ENCODE data around the gene FADS6.

The FADS6 gene, protein sequence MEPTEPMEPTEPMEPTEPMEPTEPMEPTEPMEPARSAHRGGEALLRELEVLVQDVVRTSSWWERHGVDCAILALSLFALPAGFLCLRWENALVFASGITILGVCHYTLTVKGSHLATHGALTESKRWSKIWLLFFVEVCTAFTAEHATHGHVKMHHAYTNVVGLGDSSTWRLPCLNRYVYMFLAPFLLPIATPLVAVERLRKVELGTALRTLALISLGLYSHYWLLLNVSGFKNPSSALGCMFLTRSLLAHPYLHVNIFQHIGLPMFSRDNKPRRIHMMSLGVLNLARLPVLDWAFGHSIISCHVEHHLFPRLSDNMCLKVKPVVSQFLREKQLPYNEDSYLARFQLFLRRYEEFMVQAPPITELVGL

DNA sequence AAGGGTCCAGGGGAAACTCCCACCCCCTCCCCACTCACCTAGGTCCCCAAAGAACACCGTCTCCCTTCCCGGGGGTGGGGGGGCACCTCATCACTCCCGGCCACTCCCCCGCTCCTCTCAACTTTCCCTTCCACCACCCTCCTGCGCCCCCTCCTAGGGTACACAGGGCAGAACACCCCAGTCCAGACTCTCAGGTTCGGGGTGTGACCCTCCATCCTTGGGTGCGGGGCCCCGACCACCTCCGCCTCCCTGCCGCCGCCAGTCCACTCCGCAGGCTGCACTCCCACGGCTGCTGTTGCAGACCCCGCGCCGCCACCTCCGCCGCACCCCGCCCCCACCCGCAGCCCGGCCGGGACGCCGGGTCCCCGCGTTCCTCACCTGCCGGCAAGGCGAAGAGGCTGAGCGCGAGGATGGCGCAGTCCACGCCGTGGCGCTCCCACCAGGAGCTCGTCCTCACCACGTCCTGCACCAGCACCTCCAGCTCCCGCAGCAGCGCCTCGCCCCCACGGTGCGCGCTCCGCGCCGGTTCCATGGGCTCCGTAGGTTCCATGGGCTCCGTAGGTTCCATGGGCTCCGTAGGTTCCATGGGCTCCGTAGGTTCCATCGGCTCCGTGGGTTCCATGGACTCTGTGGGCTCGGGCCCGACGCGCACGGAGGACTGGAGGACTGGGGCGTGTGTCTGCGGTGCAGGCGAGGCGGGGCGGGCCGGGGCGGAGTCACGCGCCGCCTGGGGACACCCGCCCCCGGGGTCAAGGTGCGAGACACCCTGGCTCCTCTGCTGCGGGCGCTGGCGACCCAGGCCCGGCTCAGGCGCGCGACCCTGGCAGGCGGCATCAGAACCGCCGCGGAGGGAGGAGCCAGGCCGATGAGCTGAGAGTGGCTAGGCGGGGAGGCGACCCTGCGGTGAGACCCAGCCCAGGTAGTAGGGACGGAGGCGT, at the start of gene FADS6:
FADS6 (minus strand) TSS at position 660 of the 938 bp plus-strand sequence; CDS start at position 622, 38 bp downstream.
- DNase-seq (ENCODE audit: low spot score) = no peak
- in situ Hi-C loops (cut with MboI; ENCODE audit: low pct_unique_long_range_greater_than_20kb, low sequenced_read_pairs, unreplicated experiment) = no loop called here
- TF ChIP-seq, protein P1, sequence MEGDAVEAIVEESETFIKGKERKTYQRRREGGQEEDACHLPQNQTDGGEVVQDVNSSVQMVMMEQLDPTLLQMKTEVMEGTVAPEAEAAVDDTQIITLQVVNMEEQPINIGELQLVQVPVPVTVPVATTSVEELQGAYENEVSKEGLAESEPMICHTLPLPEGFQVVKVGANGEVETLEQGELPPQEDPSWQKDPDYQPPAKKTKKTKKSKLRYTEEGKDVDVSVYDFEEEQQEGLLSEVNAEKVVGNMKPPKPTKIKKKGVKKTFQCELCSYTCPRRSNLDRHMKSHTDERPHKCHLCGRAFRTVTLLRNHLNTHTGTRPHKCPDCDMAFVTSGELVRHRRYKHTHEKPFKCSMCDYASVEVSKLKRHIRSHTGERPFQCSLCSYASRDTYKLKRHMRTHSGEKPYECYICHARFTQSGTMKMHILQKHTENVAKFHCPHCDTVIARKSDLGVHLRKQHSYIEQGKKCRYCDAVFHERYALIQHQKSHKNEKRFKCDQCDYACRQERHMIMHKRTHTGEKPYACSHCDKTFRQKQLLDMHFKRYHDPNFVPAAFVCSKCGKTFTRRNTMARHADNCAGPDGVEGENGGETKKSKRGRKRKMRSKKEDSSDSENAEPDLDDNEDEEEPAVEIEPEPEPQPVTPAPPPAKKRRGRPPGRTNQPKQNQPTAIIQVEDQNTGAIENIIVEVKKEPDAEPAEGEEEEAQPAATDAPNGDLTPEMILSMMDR (IDR thresholded peaks at IDR 0.05; ENCODE audit: extremely low read depth, insufficient read depth, missing control alignments) = no peak

DNA sequence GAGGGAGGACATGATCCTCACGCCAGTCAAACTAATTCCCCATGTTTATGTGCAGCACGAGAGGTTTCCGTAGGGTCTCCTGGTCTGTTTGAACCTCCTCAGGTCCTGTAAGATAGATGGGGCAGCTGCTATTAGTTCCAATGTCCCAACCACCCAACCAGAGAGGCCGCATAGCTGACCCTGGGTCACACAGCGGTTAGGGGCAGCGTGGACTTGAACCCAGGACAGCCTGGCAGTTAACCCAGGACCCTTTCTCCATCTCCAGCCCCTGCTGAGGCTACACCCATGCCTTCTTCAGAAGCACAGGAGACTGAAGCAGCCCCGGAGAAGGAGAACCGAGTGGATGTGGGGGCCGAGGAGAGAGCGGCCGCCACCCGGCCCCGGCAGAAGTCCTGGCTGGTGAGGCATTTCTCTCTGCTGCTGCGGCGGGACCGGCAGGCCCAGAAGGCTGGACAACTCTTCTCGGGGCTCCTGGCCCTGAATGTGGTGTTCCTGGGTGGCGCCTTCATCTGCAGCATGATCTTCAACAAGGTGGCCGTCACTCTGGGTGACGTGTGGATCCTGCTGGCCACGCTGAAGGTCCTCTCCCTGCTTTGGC, 47.8 kb upstream of the FADS6 start:
- in situ Hi-C loops (cut with MboI; ENCODE audit: low pct_unique_long_range_greater_than_20kb, low sequenced_read_pairs, unreplicated experiment) = no loop called here
- DNase-seq (ENCODE audit: low spot score) = no peak
- TF ChIP-seq, protein P1 (IDR thresholded peaks at IDR 0.05; ENCODE audit: extremely low read depth, insufficient read depth, missing control alignments) = no peak

DNA sequence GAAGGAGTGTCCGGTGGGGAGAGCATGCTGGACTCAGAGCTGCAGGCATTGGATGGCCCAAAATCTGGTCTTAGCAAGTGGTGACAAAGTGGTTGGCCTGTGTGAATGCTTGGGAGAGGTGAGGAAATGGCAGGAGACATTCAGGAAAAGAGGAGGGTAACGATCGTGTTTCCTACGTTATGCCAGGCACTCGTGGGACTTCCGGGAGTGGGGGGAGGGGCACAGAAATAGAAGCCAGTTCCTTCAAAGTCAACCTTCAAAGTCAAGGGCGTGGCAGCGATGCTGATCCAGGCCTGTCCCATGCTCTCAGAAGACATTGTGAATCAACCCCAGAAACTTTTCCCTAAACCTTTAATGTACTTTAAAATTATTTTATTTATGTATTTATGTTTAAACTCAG, 46.1 kb upstream of the FADS6 start:
- TF ChIP-seq, protein P1 (IDR thresholded peaks at IDR 0.05; ENCODE audit: extremely low read depth, insufficient read depth, missing control alignments) = no peak
- no peak for DNase-seq (ENCODE audit: low spot score)
- in situ Hi-C loops (cut with MboI; ENCODE audit: low pct_unique_long_range_greater_than_20kb, low sequenced_read_pairs, unreplicated experiment) = no loop called here

DNA sequence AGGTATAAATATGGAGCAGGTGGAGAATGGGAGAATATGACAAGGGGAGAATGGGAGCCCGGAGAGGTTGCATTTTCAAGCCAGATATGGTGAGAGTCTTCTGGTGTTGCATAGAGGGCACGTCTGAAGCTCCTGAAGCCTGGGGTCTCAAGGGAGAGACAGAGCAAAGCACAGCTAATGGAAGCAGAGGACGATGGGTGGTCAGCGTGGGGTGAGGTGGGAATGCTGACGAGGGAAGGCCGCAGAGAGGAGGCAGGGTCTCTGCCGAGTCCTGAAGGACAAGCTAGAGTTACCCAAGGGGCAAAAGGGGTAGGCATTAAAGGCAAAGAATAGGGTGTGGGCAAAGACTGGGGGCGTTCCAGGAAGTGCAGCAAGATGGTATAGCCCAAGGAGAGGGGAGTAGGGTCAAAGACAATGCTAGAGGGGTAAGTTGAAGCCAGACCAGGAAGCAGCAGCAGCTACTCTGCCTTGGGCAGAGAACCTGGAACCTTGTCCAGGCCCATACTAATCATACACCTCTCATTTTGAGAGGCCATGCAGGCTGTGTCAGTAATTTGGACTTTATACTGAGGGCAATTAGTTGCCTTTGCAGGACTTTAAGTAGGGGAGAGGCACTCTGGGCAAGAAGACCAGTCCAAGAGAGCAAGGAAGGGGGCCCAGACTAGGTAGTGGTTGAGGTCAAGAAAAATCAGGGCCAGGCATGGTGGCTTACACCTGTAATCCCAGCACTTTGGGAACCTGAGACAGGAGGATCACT, 44.9 kb upstream of the FADS6 start:
- in situ Hi-C loops (cut with MboI; ENCODE audit: low pct_unique_long_range_greater_than_20kb, low sequenced_read_pairs, unreplicated experiment) = no loop called here
- TF ChIP-seq, protein P1 (IDR thresholded peaks at IDR 0.05; ENCODE audit: extremely low read depth, insufficient read depth, missing control alignments) = no peak
- DNase-seq (ENCODE audit: low spot score) = no peak

DNA sequence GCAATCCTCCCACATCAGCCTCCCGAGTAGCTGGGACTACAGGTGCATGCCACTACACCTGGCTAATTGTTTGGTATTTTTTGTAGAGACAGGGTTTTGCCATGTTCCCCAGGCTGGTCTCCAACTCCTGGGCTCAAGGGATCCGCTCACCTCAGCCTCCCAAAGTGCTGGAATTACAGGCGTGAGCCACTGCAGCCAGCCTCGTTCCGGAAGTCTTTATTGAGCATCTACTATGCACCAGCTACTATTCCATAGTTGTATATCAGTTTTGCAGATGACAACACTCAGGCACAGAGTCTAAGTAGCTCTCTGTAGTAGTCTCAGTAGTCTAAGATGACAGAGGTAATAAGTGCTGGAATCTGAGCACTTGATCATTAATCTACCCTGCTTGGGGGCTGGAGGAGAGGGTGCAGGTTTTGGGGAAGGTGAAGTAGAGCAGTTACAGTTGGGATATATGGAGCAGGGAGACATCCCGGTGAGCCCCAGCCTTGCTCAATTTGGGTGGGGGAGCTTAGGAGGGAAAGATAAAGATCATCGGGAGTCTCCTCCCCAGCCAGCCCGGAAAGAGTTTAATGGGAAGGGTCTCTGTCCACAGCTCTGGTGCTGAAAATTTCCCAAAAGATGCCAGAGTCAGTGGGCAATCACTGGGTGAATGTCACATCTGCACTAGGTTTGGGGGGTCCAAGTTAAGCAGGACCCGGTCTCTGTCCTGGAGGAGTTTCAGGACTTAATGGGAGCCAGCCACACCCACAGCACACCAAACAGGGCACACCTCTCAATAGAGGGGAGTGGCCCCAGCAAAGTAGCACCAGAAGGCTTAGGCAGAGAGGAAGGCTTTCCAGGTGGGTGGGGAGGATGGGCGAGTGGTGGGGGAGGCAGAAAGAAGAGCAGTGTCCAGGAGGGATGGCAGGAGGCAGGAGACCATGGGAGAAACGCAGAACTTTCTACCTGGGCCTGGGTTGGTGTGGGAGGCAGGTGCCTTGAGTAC, 43.9 kb upstream of the FADS6 start:
- TF ChIP-seq, protein P1 (IDR thresholded peaks at IDR 0.05; ENCODE audit: extremely low read depth, insufficient read depth, missing control alignments) = no peak
- no peak for DNase-seq (ENCODE audit: low spot score)
- in situ Hi-C loops (cut with MboI; ENCODE audit: low pct_unique_long_range_greater_than_20kb, low sequenced_read_pairs, unreplicated experiment) = no loop called here
